T-helper 1 cell treated with Interleukin-12 subunit alpha and Interleukin-12 subunit beta and Interleukin-4 antibody, amounts not matched to agents 30 μg/mL and 1 μg/mL, for 36 hours (primary cell): Measurements from ENCODE around the gene ETNK2.

ENCODE experiments used
- H3K27ac Mint-ChIP-seq: one replicate; pipeline ENCODE4 v1.8.0; 2021; ENCODE audit warnings: mild to moderate bottlenecking, mixed read lengths
- H3K27me3 Mint-ChIP-seq: one replicate; pipeline ENCODE4 v1.8.0; 2021; ENCODE audit warnings: low read depth, mixed read lengths
- H3K36me3 Mint-ChIP-seq: one replicate; pipeline ENCODE4 v1.8.0; 2021; ENCODE audit warnings: low read depth, mixed read lengths
- H3K4me1 Mint-ChIP-seq: one replicate; pipeline ENCODE4 v1.8.0; 2021; ENCODE audit warnings: low read depth, mixed read lengths
- H3K4me3 Mint-ChIP-seq: one replicate; pipeline ENCODE4 v1.8.0; 2021; ENCODE audit warnings: mild to moderate bottlenecking, moderate library complexity, mixed read lengths
- H3K9me3 Mint-ChIP-seq: one replicate; pipeline ENCODE4 v1.8.0; 2021; ENCODE audit warnings: mixed read lengths

The ETNK2 gene

DNA sequence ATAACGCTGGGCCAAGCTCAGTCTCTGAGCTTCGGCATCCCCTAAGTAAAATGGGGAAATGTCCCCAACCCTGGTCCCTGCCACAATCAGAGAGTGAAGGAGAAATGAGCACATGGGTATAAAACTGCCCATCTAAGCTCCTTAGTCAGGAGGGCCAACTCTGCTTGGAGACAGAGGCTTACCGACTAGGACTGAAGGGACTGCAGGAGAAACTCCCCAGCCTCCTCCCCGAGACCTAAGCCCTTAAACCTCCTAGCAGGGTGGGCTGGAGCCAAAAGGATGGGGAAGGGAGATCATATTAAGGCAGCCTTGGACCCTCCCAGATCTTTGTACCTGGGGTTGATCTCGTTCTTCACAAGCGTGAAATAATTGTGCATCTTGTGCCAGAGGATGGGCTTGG is 5.5 kb downstream of the ETNK2 start:
- Mint-ChIP-seq H3K36me3 (no peaks in the 10 kb centered on the region), H3K4me3 (no peak overlapping the region), H3K27me3 (peaks cover 17% of the 10 kb centered on the region), H3K27ac (no peak overlapping the region), H3K9me3 (no peaks in the 10 kb centered on the region), H3K4me1 (no peaks in the 10 kb centered on the region)

DNA sequence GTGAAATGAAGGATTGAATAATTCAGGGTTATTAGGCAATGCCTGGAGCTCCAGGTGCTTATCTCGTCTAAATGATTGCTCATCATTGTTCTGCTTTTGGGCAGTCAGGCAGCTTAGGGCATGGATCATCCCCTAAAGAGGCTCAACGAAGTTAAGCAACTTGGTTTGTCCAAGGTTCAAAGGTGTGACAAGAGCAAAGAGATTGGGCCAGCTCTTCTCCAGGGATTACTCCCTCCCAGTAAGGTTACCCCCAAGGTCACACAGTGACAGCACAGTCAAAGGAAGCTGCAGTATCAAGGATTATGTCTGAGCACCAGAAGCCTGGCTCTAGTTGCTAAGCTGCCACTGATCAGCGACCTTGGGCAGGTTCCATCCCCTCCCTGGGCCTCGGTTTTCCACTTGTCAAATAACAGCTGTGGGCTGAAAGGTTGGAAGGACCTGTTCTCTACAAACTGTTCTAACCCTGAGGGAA is 6.8 kb downstream of the ETNK2 start:
- Mint-ChIP-seq H3K9me3 (no peaks in the 10 kb centered on the region), H3K27me3 (peaks cover 7% of the 10 kb centered on the region), H3K4me3 (no peak overlapping the region), H3K27ac (no peak overlapping the region), H3K36me3 (no peaks in the 10 kb centered on the region), H3K4me1 (no peaks in the 10 kb centered on the region)

DNA sequence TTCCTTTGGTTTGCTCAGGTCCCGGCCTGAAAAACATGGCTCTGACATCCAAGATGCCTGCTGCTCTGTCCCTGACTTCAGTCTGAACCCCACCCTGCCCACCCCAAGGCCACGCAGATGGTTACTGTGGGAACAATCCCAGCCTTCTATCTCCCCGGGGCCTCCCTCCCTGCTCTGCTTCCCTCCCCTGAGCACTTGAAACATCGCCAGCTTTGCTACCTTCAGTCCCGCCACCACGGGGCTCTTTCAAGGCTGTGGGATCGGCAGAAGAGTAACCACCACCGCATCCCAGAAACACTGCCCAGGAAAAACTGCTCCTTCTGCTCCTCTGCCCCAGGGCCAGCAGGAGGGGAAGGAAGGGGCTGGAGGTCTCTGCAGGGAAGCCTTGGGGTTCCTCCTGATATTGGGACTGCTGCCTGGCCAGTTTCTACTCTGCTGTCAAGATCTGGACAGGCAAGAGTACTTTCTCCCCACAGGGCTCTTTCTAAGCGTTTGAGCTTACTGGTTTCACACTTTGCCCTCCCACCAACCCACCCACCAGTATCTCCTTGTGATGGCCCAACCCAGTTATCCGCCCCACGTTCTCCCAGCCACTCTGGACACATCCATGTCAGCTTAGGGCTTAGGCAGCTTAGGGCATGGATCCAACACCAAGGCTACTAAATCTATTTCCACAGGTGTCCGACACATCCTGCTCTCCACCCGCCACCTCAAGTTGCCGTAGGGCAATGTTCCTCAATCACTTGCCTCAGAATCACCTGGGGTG is 8.4 kb downstream of the ETNK2 start:
- Mint-ChIP-seq H3K9me3 (no peaks in the 10 kb centered on the region), H3K36me3 (no peaks in the 10 kb centered on the region), H3K4me3 (no peak overlapping the region), H3K27ac (no peak overlapping the region), H3K27me3 (no peaks in the 10 kb centered on the region), H3K4me1 (no peaks in the 10 kb centered on the region)

DNA sequence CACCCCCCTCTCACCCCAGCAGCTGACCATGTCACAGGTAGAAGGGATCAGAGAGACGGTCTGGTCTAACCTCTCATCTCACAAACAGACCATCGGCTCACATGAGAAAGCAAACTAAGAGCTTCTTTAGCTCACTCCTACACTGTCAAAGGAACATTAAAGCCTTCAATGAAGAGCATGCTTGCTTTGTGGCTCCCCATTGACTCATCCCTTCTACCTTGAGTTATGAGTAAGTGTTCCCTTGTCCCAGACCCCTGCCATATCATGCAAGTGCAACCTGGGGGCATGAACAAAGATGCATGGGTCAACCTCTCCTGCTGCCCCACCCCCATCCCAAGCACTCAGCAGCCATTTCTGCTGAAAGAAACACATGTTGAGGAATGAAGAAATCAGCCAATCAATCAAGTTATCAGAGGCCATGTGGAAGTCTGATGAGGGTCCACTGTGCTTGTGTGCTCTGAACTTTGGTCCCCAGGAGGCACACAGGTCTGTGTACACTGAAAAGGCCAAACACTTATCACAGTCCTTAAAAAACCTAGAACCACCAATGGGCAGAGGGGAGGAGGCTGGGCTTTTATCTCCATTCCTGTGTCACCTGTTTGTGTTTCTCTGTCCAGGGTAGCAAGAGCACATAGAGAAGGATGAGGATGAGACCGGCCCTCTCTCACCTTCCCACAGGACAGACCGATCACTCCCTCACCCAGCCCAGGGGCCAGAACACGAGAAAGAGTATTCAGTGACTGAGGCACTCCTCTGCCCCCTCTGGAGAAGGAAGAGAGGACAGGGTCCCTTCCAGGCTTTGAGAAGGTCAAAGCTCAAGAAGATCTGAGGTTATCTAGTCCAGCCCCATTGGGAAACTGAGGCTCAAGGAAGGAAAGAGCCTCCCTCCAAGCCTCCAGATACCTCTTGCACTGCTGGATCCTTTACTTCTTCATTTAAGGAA is 9.5 kb downstream of the ETNK2 start:
- Mint-ChIP-seq H3K27ac (no peak overlapping the region), H3K4me3 (no peak overlapping the region), H3K27me3 (no peaks in the 10 kb centered on the region), H3K36me3 (no peaks in the 10 kb centered on the region), H3K9me3 (no peaks in the 10 kb centered on the region), H3K4me1 (no peaks in the 10 kb centered on the region)

DNA sequence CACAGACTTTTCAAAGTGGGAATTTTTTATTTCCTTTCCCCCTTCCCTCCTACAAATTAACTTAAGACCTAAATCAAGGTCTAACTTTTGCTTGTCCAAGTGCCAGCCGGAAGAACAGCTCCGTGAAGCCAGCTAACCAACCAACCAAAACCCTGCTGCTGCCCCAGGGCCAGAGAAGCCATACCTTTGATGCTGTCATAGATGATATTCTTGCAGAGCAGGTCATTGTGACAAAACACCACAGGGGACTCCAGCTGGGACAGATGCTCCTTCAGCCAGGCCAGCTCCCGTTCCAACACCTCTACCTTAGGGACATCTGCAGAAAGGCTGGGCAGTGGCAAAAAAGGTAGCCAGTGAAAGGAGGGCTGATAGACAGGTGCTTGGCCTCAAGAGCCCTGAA is 10.7 kb downstream of the ETNK2 start:
- no peaks in the 10 kb centered on the region for H3K9me3 Mint-ChIP-seq

DNA sequence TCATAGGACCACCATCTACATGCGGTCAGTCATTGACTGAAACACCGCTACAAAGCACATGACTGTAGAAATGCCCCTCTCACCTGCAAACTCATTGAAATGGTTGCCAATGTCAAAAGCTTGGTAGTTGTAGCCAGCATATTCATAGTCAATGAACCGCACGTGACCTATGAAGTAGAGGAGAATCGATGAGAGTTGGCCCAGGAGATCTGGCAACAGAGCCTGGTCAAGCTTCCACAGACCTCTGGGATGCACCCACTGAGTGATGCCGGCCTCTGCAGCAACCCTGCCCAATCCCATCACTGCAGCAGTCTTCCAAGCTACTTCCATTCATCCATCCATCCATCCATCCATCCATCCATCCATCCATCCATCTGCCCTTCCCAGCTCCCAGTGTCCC is 11.9 kb downstream of the ETNK2 start:
- peaks cover 5% of the 10 kb centered on the region for H3K27me3 Mint-ChIP-seq
- no peak overlapping the region for H3K4me3 Mint-ChIP-seq
- no peaks in the 10 kb centered on the region for H3K4me1 Mint-ChIP-seq
- no peak overlapping the region for H3K27ac Mint-ChIP-seq
- H3K36me3 Mint-ChIP-seq = no peaks in the 10 kb centered on the region
- H3K9me3 Mint-ChIP-seq = no peaks in the 10 kb centered on the region

More for the DNA sequence above, 10.7 kb downstream of the ETNK2 start:
- Mint-ChIP-seq H3K4me3 (no peak overlapping the region), H3K4me1 (no peaks in the 10 kb centered on the region), H3K27ac (no peak overlapping the region), H3K36me3 (no peaks in the 10 kb centered on the region), H3K27me3 (no peaks in the 10 kb centered on the region)

DNA sequence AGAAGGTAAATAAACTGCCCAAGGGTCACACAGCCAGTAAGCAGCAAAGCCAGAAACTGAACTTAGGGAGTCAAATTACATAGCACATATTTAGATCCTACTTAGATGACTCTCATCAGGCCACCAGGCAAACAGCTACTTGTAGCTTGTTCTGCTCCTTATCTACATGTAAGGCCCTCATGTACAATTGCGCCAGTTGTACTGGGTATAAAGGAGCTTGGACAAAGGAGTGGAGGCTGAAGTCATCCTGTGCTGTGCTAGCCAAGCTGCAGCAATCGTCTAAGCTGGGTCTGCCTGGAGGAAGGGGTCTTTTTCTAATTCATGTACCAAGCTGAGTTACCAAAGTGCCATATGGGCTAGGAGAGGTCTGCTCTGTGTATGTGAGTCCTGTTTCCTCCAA is 12.8 kb downstream of the ETNK2 start:
- peaks cover 5% of the 10 kb centered on the region for H3K27me3 Mint-ChIP-seq
- H3K27ac Mint-ChIP-seq = no peak overlapping the region
- H3K36me3 Mint-ChIP-seq = no peaks in the 10 kb centered on the region
- no peak overlapping the region for H3K4me3 Mint-ChIP-seq
- no peaks in the 10 kb centered on the region for H3K9me3 Mint-ChIP-seq
- no peaks in the 10 kb centered on the region for H3K4me1 Mint-ChIP-seq

DNA sequence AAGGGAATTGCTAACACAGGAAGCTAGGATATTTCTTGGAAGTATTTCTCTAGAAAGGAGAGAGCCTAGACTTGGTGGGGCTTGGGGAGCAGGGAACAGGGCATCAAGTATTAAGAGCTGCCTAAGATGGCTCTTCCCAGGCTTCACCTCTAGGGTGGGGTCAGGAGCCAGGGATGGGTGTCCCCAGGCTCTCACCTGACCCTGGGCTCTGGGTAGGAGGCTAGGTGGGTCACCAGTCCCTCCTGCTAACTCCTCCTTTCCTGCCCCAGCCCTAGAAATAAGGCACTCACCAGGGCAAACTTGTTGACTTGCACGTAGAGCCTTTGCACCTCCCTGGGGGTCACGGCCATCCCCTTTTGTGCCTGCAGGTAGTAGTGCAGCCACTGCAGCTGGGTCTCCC is 15.0 kb downstream of the ETNK2 start:
- Mint-ChIP-seq H3K4me1 (no peaks in the 10 kb centered on the region), H3K9me3 (no peaks in the 10 kb centered on the region), H3K4me3 (no peak overlapping the region), H3K36me3 (no peaks in the 10 kb centered on the region), H3K27me3 (peaks cover 5% of the 10 kb centered on the region), H3K27ac (no peak overlapping the region)

DNA sequence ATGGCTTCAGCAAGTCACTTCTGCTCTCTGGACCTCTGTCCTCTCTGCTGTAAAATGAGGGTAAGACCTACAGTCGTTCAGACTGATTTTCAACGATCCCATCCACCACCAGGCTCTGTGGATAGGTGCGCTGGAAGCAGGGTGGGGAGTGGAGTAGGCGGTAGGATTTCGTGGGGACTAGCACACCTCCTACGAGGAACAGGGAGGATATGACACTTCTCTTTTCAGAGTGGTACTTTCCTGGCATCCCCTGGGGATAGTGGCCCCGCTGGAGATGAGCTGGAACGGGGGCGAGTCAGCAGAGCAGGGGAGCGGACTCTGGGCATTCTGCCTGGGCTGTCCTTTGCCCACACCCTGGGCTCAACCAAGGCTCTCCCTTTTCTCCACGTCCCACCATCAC is 17.7 kb downstream of the ETNK2 start:
- H3K9me3 Mint-ChIP-seq = no peaks in the 10 kb centered on the region
- peaks cover 3% of the 10 kb centered on the region for H3K4me1 Mint-ChIP-seq
- no peak overlapping the region for H3K27ac Mint-ChIP-seq
- H3K4me3 Mint-ChIP-seq = no peak overlapping the region
- peaks cover 5% of the 10 kb centered on the region for H3K27me3 Mint-ChIP-seq
- H3K36me3 Mint-ChIP-seq = no peaks in the 10 kb centered on the region

DNA sequence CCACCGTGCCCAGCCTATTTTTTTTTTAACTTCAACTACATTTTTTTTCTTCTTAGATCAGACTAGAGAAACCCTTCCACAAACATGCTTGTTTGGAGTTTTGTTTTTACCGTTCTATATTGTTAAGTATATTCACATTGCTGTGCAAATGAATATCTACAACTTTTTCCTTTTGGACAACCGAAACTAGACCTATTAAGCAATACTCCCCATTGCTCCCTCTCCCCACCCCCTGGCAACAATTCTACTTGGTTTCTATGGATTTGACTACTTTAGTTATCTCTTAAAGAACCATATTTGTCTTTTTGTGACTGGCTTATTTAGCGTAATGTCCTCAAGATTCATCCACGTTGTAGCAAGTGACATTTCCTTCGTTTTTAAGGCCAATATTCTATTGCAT is 19.1 kb downstream of the ETNK2 start:
- H3K27me3 Mint-ChIP-seq = peaks cover 5% of the 10 kb centered on the region
- H3K9me3 Mint-ChIP-seq = no peaks in the 10 kb centered on the region
- peaks cover 3% of the 10 kb centered on the region for H3K4me1 Mint-ChIP-seq
- H3K4me3 Mint-ChIP-seq = no peak overlapping the region
- no peaks in the 10 kb centered on the region for H3K36me3 Mint-ChIP-seq
- H3K27ac Mint-ChIP-seq = no peak overlapping the region

DNA sequence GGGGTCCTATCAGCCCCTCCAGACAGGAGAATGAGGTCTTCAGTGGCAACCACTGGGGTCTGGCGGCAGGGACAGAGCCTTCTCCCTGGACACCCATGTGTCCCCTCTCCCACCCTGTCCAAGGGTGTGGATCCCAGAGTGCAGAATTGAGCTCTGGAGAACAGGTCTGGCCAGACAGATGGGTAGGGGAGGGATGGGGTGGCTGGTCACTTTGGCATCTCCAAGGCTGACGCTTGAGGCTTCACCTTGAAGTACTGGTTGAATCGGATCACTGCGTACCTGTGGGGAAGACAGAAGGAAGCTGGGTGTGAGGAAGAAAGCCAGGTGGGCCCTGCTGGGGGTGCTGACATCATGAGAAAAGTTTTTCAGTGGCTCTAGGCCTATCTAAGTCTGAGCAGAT is 19.9 kb downstream of the ETNK2 start:
- Mint-ChIP-seq H3K4me1 (peaks cover 3% of the 10 kb centered on the region), H3K27me3 (peaks cover 5% of the 10 kb centered on the region), H3K4me3 (no peak overlapping the region), H3K27ac (no peak overlapping the region), H3K9me3 (no peaks in the 10 kb centered on the region), H3K36me3 (no peaks in the 10 kb centered on the region)

DNA sequence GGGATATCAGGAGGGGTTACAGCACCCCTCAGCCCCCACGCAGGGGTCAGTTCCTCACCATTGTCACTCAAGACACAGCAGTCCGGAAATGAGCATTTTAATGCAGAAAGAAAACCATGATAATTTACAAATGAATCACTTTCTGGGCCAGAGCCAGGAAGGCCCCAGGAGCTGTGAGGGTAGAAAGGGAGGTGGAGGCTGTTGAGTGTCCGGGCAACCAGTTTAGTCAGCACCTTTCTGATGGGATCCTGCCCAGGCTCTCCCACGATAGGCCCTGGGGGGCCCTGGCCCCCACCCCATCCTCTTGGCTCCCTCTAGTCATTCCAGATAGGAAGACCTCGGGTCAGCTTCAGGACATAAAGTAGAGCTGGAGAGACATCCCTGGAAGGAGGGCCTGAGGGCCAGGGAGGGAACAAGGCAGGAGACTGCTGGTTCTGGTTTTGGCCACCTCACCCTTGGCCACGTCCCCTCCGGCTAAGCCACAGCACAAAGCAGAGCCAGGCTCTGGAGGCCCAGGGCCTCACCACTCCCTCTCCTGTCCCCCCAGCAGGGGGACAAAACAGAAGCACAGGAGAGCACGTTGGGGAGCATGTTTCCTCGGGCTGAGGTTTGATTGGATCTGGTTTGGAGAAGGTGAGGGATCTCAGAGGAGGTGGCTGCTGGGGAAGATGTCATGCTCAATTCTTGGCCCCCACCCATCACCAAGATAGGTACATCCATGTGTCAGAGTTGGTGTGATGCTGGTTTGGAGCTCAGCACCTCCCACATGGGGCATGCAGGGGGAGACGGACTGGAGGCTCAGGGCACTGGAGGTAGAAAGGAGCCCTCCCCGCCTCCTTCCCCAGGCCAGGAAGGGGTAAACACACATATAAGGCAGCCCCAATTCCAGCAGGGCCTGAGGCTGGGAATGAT is 20.6 kb downstream of the ETNK2 start:
- H3K9me3 Mint-ChIP-seq = no peaks in the 10 kb centered on the region
- peaks cover 5% of the 10 kb centered on the region for H3K27me3 Mint-ChIP-seq
- H3K4me3 Mint-ChIP-seq = no peak overlapping the region
- no peak overlapping the region for H3K27ac Mint-ChIP-seq
- no peaks in the 10 kb centered on the region for H3K36me3 Mint-ChIP-seq
- peaks cover 3% of the 10 kb centered on the region for H3K4me1 Mint-ChIP-seq

DNA sequence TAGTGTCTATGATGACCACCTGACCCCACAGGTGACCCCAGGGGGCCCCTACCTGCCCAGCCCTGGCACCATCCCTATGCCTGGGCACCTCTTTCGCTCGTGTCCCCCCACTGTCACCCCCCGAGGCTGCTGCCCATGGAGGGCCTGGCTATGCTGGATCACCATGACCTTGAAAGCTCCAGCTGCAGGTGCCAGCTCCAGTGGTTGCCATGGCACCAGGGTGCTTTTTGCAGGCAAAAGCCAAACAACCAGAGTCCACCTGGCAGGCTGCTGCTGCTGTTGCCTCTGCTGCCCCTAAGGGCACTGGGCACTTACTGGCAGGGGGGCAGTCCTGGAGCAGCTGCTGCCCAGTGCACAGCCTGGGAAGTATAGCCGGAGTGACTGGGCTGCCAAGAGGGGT is 21.7 kb downstream of the ETNK2 start:
- no peaks in the 10 kb centered on the region for H3K9me3 Mint-ChIP-seq
- peaks cover 3% of the 10 kb centered on the region for H3K4me1 Mint-ChIP-seq
- H3K4me3 Mint-ChIP-seq = no peak overlapping the region
- no peaks in the 10 kb centered on the region for H3K27me3 Mint-ChIP-seq
- no peaks in the 10 kb centered on the region for H3K36me3 Mint-ChIP-seq
- no peak overlapping the region for H3K27ac Mint-ChIP-seq
